HG03342 (cell line): ENCODE measurements around the gene IFFO2.

Experiments used
- ATAC-seq: cut with Tn5 transposase; IDR thresholded peaks from one replicate; pipeline ENCODE4 v1.9.1; 2021; ENCODE audit warnings: mild to moderate bottlenecking, moderate library complexity; ENCODE audit not compliant: unreplicated experiment

The IFFO2 gene

DNA sequence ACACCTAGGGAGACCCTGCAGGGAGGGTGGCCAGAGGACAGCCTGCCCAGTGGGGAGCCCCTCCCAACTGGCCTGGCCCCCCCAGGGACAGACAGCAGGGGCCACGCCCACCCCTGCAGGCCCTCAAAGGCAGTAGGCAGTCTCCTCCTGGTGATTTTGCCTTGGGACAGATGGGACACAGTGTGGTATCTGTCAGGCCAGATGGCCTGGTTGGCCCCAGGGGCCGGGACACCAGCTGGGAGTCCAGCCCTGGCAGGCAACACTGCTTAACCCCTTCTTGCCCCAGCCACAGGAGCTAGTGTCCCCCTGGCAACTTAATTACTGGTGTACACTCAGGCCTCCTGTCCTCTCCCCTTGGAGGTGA, 17.8 kb downstream of the IFFO2 start:
- ATAC-seq, result no peak

DNA sequence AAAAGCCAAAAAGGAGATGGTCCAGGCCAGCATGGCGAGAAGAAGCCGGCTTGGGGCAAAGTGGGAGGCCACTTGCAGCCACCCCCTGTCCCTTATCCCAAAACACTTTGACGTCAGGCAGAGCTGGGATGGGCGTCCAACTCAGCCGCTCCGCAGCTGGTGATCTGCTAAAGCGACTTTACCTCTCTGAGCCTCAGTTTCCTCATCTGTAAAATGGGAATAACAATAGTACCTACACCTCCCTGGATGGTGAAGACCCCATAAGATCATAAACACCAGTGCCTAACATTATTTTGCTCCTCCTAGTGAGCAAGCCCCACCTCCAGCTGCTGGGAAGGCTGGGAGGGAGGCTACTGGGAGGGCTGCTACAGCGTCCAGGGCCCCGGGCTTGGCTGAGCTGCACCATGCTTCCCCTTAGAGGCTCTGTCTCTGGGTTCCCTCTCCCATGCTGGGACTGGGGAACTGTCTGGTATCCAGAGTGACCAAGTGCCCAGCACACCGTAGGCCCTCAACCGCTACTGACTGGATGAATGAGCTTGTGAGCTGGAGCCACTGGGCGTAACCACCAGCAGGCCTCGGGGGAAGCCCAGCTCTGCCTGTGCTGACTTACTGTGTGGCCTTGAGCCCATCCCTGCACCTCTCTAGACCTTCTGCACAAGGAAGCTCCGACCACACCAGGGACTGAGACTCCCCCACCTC, 18.3 kb downstream of the IFFO2 start:
- ATAC-seq, result no peak

DNA sequence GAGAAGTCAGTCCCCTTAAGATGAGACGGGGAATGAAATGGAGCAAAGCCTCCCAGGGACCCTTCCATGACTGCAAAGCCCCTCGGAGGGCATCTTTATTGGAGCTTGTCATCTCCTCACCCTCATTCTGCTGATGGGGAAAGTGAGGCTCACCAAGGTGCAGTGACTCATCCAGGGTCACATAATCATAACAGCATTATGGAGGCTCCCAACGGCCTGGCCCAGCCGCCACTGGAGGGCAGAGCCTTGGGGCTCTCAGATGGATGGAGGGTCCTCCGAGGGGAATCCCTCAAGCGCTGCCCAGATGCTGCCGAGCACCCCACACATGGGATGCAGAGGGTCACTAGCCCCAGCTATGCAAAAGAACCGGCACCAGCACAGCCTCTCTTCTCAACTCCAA, 18.9 kb downstream of the IFFO2 start:
- ATAC-seq, result no peak

DNA sequence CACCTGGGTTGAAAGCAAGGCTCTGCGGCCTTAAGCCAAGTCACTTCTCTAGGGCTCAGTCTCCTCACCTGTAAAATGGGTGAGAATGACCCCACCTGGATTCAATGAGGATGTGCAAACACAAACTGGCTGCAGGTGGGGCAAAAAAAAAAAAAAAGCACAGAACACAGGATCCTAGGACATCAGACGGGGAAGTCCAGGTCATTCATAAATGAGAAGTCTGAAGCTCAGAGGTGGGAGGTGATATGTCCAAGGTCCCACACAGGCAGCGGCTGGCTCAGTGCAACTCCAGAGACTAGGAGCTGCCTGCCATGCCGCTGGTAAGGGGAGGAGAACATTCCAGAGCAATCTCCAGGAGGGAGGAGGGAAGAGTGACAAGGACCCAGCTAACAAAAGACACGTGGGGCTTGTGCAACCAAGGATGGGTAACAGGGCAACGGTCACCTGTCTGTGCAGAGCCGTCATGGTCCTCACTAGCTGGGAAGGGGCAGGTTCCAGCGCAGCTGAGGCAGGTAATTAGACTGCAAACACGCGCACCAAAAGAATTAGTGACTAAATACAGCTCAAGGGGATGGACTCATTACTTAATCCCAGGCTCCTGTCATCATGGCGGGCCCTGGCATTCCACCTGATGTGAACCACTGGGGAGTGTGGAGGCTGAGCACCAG, 19.5 kb downstream of the IFFO2 start:
- ATAC-seq, result no peak

DNA sequence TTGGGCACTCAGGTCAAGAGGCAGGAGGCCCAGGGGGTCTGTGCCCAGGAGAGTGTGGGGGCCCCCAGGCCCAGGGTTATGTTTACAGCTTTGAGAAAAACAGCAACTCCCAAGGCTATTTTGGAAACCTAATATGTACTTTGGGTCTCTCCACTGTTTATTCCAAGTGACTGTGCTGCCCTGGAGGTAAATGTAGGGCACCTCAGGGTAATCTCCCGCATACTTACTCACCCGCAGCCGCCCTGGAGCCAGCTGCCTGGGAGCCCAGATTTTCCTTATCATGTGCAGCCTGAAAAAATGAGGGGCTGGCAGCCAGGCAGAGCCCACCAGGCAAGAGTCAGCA, 20.0 kb downstream of the IFFO2 start:
- no peak for ATAC-seq

DNA sequence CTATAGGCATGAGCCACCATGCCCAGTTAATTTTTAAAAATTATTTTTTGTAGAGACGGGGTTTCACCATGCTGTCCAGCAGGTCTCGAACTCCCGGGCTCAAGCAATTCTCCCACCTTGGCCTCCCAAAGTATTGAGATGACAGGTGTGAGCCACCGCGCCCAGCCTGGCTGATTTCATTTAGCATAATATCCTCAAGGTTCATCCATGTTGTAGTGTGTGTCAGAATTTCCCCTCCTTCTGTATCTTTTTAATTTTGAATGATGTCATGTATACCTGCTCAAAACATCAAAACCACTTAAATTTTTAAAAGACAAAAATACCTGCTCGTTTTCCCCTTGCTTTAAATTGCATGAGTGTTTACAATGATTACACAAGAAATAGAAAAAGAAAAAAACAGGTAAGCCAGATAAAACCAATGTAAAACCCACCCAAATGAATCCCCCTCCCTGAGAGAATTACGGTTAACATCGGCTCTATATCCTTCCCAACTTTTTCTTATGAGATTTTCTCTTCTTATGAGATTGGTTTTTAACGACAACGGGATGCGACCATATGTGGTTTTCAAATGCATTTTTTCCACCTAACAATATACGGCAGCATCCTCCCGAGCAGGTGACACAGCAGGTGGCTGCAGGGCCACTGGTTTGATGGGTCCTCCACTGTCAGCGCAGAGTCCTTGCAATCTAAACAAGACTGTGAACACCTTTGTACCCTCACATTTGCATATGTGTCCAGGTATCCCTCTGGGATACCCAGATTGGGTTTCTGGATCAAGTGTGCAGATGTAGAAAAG, 22.1 kb downstream of the IFFO2 start:
- ATAC-seq, result no peak

DNA sequence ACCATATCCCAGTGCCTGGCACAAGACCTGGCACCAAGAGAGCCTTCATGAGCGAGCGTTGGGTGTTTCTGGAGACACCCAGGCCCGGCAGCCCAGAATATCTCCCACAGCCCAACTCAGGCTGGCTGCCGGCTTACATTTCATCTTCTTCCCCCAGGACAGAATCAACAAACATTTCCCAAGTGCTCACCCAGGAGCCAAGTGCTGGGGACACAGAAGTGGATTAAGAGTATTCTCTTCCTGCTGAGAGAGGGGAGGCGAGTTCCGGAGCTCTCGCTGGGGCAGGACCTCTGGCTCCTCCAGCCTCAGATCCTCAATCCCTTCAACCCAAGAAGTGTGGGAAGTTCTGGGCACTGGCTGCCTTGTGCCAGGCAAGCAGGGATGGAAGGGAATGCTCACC, 23.6 kb downstream of the IFFO2 start:
- ATAC-seq, result no peak

DNA sequence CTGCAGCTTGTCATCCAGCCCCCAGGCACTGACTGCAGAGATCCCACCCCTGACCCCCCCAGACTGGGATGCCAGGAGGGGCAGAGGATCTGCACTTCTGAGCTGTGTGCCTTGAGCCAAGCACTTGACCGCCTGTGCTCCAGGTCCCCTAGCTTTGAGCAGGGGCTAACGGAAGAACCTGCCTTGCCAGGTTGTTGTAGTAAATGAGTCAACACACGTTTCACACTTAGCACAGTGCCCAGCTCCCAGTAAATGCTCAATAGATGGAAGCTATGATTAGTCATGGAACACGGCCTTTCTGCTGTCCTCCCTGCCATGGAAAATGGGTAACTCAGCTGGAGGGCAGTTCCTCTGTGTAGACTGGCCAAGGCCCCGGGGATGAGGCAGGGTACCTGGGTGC, 24.1 kb downstream of the IFFO2 start:
- ATAC-seq, result no peak

DNA sequence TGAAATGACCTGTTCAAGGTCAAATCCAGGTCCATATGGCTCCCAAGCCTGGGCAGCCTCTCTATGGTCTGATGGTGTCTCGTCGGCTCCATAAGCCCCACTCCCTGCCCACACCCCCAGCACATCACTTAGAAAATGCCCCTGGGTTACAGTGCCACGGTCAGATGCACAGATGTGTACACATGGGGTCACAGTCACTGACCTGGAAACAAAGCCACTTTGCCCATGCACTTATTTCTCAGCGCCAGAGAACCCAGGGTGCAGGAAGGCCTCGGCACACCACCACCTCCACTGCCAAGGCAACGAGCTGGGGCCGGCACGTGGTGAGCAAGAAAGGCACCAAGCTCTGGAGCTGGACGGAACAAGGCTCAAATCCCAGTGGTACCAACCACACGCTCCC, 24.7 kb downstream of the IFFO2 start:
- no peak for ATAC-seq

DNA sequence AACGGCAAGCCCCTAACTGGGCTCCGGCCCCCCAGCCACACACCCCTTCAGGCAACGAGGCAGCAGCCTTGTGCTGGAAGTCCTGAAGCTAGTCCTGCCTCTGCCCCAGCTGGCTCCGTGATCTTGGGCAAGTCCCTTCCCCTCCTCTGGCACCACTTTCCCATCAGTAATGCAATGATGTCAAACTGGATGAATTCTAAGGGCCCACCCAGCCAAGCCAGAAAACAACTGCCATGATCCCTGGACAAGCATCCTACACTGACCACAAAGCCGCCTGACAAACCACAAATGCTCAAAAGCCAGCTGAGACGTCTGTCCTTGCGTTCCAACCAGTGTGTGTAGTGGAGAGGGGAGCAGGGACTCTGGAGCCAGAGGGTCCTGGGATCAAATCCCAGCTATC, 26.8 kb downstream of the IFFO2 start:
- no peak for ATAC-seq

DNA sequence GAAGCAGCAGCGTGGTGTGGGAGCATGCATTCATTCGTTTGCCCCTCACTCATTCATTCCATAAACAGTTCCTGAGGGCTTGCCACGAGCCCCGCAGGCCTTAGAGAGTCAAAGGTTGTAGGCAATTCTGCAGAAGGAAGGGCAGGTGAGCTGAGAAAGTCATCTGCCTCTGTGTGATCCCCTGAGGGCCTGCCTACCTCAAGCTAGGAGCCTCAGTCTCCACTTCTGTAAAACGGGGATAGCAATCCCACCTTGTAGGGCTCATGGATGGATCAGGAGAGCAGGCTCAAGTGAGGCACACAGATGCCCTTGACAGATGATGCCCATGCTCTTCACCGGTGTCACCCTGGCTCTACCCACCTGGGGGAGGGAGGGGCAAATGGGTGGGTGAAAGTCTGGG, 27.5 kb downstream of the IFFO2 start:
- no peak for ATAC-seq

DNA sequence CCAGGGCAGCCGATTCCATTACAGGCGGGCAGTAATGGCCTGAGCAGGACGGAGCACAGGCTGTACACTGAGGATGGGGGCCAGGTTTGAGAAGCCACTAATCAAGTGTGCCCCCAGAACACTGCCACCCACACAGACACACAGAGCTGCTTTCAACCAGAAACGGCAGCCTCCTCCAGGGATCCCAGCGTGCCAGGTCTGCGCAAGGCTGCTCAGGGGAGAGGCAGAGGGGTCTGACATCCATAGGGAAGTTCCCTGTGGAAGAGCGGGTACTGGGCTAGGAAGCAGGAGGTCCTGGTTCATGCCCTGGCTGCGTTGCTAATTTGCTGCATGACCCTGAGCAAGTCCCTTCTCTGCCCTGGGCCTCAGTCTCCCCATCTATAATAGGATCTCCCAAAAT, 28.1 kb downstream of the IFFO2 start:
- ATAC-seq, result no peak

DNA sequence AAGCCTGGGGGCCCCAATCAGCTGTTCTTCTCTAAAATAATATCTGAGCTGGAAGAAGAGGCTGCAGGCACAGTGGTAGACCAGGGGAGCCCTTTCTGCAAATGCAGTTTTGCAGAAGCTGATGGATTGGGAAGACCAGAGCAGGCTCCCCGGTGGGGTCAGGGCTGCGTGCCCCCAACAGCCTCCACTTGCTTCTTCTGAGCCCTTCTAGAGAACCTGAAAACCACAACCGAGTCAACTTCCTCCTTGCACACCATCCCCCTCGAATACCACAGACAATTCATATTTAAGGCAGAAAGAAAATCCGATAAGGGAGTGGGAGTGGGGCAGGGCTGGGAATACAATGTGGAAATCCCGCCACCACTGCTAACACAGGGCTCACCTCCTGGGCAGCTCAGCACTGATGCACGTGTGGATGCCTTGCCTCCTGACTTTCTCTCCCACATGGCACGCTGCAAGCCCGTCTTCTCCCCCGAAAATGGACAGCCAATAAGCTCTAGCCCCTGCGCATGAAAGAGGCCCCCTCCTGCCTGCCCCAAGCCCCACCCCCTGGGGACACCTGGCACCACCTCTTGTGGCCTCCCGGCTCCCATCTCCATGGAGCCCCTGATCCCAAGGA, 28.7 kb downstream of the IFFO2 start:
- peak; percentile 31 for ATAC-seq

DNA sequence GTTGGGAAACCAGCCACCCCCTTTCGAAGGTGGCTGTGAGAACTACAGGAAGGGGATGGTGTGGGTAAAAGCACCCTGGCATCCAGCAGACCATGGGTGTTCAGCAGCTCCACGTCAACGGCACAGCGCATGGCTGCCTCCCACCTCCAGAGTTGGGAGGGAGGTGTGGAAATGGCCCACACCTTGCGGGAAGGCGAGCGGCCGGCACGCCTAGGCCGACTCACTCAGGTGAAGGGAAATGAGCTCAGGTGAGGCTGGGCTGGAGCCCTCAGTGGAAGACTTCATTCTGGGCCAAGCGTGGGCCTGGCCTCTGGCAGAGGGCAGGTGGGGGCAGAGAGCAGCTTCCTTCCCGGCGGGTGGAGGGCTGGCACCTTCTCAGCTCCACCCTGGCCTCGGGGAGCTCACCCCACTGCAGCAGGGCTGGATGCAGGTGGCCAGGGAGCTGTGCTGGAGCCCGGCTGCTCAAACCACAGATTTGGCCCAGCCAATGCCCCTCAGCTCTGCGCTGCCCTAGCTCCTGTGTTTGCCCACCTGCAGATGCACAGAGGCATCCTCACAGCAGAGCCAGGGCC, 29.3 kb downstream of the IFFO2 start:
- ATAC-seq, result peak; percentile 11

DNA sequence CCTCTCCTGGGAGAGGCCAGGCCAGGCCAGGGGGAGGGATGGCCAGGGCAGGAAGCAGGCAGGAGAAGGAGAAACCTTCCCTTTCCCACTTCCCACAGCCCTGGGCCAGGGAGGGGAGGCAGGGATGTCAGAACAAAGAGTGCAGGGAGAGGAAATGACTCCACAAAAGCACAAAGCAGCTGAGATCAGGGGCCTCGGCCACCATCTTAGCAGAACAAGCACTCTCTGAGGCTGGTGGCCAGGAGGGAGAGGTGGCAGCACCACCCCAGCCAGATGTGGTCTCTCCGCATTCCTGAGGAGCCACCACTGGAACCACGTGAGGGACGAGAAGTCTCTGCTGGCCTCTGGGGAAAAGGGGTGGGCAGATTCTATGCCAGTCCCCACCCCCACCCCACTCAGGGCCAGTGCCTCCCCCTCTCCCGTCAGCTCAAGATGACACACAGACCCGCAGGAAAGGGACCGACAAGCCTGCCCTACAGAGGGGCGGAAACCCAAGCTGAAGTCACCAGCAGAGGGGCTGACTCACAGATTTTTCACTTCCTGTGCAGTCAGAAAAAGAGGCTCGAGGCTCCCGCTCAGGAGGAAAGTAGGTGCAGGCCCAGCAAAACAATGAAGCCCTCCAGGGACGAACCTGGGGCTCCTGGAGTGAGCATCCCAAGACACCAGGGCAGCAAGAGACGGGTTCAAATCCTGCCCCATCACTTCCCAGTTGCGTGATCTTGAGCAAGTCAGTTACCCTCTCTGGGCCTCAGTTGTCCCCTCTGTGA, 30.0 kb downstream of the IFFO2 start:
- peak; percentile 66 for ATAC-seq

DNA sequence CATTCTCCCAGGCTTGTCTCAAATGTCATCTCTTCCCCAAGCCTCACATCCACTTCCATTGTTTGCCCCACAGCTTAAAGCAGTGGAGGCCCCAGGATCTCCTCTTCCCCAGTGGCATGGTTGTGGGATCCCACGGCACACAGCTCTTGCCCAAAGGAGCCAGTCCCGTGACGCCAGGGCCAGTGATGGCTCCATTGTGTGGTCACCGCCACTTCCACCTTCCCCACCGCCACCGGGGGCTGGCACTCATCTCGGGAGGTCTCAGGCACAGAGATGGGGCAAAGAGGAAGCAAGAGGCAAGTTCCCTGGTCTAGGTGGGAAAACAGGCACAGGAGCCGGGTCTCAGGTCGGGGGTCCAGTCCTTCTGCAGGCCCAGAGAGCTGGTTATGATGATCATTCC, 31.2 kb downstream of the IFFO2 start:
- ATAC-seq, result no peak

DNA sequence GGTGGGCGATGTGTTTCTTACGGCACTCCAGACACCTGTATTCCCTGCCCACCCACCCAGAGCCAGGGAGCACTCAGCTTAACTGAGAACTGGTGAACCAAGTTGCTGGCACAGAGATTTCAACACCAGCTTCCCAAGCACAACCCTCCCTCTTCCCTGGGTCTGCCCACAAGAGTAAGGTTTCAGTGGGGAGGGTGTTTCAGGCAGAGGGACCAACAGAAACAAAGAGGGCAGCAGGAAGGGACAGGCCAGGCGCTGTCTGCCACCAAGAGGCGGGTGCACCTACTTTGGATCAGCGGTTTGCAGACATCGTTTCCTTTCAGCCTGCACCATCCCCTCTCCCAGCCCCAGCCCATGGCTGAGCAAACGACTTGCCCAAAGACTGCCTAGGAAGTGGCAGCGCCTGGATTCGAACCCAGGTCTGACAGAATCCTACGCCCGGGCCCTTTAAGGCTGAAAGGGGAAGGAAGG, 32.2 kb downstream of the IFFO2 start:
- ATAC-seq, result no peak

DNA sequence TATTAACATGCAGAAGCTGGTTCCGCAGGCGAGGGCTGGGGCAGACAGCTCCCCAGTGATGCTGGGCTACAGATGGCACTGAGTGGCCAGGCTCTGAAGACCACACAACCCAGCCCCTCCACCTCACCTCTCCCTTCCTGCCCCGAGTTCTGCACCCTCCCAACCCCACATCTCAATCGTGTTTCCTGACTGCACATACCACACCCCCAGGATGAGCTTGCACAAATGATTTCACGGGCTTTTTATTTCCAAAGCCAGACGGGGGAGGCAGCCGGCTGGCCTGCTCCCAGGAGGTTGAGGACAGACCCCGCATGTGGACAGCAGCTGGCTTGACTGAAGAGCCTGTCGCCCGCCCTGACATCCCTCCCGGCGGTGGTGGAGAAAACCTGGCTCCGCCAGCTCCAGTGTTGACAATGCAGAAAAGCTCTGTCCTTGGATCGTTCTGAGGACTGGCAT, 32.7 kb downstream of the IFFO2 start:
- ATAC-seq, result no peak

DNA sequence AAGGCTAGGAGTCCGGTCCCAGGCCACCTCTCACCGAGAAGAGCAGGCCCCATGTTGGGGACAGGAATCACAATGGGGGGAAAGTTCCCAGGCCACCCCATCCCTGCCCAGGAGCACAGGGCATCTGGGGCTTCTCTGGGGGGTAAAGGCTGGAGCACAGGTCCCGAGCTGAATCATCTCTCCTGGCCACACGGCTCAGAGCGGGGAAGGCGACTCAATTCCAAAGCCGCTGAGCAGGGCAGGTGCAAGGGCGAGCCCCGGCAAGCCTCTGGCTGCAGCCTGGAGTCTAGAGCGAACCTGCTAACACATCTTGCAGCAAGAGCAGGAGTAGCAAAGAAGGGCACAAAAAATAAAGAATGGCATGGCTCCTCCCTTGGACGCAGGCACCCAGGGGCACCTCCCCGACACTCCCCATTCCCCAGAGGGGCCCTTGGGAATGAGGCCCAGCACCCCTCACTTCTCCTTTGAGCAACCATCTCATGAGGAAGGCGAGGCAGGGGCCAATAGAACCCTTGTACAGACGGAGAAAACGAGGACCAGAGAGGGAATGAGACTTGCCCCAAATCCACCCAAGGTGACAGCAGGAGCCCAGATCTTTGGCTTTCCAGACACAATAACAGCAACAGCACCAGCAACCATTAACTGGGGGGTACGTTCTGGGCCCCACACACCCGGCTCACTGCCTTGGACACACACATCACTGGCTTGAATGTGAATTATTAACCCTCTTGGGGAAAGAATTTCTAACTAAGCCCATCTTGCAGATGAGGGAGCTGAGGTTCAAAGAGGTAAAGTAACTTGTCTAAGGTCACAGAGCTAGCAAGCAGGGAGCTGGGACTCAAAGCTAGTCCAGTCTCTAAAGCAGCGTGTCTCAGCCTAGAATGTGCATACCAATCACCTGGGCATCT, 33.4 kb downstream of the IFFO2 start:
- no peak for ATAC-seq
